GM12875 (cell line): ENCODE data around the gene GIMAP7.
"Not testable (repeated sequence)": the region's sequence is repeated elsewhere in the genome, so short reads cannot be mapped to it uniquely, and the experiment has no call there.

Source experiments
- H3K4me3 ChIP-seq: one replicate; pipeline ENCODE4 v1.5.1; 2011; ENCODE audit warnings: low read depth, low read length, control low read depth
- CTCF ChIP-seq: IDR thresholded peaks from 2 replicates; pipeline ENCODE4 v1.5.1; 2011; ENCODE audit warnings: low read depth, mild to moderate bottlenecking, control low read depth, inconsistent platforms, low read length, moderate library complexity, borderline replicate concordance; ENCODE audit not compliant: insufficient read depth

GIMAP7 gene

GRCh38 chr7:150515248-150516147, 826 bp downstream of the GIMAP7 start:
- H3K4me3 ChIP-seq, result peak overlapping the region; percentile 68
- TF ChIP-seq CTCF, result no peak

GRCh38 chr7:150516956-150517745, 2.5 kb downstream of the GIMAP7 start:
- peak overlapping the region; percentile 68 for H3K4me3 ChIP-seq
- TF ChIP-seq CTCF, result no peak

GRCh38 chr7:150519310-150519709, 4.6 kb downstream of the GIMAP7 start:
- TF ChIP-seq CTCF, result no peak

GRCh38 chr7:150520145-150520544, 5.5 kb downstream of the GIMAP7 start:
- no peak overlapping the region for H3K4me3 ChIP-seq
- no peak for TF ChIP-seq CTCF

More at GRCh38 chr7:150519310-150519709, 4.6 kb downstream of the GIMAP7 start:
- no peak overlapping the region for H3K4me3 ChIP-seq

DNA sequence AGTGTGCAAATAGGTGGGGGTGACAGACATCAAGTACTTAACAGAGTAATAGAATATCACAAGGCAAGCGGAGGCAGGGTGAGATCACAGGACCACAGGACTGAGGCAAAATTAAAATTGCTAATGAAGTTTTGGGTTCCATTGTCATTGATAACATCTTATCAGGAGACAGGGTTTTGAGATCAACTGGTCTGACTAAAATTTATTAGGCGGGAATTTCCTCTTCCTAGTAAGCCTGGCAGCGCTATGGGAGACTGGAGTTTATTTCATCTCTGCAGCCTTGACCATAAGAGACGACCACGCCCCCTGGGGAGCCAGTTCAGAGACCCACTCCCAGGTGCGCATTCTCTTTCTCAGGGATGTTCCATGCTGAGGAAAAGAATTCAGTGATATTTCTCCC, 8.3 kb downstream of the GIMAP7 start:
- not testable (repeated sequence) for H3K4me3 ChIP-seq

GRCh38 chr7:150524018-150524417, 9.3 kb downstream of the GIMAP7 start:
- TF ChIP-seq CTCF, result no peak
- no peak overlapping the region for H3K4me3 ChIP-seq

DNA sequence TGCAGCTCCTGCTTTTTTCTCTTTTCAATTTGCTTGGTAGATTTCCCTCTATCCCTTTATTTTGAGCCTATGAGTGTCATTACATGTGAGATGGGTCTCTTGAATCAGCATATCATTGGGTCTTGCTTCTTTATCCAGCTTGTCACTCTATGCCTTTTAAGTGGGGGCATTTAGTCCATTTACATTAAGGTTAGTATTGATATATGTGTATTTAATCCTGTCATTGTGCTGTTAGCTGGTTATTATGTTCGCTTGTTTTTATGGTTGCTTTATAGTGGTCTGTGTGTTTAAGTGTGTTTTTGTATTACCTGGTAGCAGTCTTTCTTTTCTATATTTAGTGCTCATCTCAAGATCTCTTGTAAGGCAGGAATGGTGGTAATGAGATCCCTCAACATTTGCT, 17.0 kb downstream of the GIMAP7 start:
- TF ChIP-seq CTCF, result no peak
- no peak overlapping the region for H3K4me3 ChIP-seq
